ENCODE data around the gene ORAI3. TPM values are rescaled to one million over a fixed set of nuclear protein-coding genes. Genes with fewer than 3 reads are reported as not detected.

The ORAI3 gene
- total and polyA plus RNA-seq, 7 experiments from 2014 or later: 6.0 to 29.8 (median 17.8) TPM

GRCh38 chr16:30928390-30928789, 20.5 kb upstream of the ORAI3 start:
- intact Hi-C loops (cut with micrococcal nuclease): loop anchor here in 1 of 2 donors (10.0 kb wide), 1 partner anchor 554 kb away; the partner anchor contains the start of genes MYL11 and TBC1D10B
- Mint-ChIP-seq H3K27me3 (no peaks in the 10 kb centered on the region), H3K4me3 (no peak overlapping the region), H3K4me1 (peaks cover 0 to 22% (median 15%) of the 10 kb centered on the region in 7 donors), H3K9me3 (no peaks in the 10 kb centered on the region), H3K36me3 (peaks cover 0 to 7% (median 2%) of the 10 kb centered on the region in 5 donors), H3K27ac (no peak overlapping the region)
- POLR2A ChIA-PET: interaction anchor here (1.2 kb wide), 1 partner anchor 53 kb away, joined by 4 read pairs; no protein-coding TSS in a partner anchor
- Histone ChIP-seq H3K9me3 (ENCODE audit: control insufficient read depth in 2 of 3, low read length in 3 of 3) (no peaks in the 10 kb centered on the region), H3K27ac (ENCODE audit: low read depth, low read length) (no peak overlapping the region), H3K4me1 (ENCODE audit: control insufficient read depth in 2 of 2, insufficient read depth in 2 of 2, low read length in 2 of 2) (no peaks in the 10 kb centered on the region), H3K36me3 (ENCODE audit: control insufficient read depth in 2 of 3, insufficient read depth in 3 of 3, low read length in 3 of 3) (peaks cover 0 to 35% (median 0%) of the 10 kb centered on the region in 3 experiments), H3K27me3 (ENCODE audit: control insufficient read depth in 2 of 2, insufficient read depth in 2 of 2, low read length in 2 of 2) (no peaks in the 10 kb centered on the region), H3K4me3 (ENCODE audit: low read length) (no peak overlapping the region)
- DNase-seq (no peak), ATAC-seq (no peak)
- CTCF ChIA-PET: no interaction called here

GRCh38 chr16:30929167-30929566, 19.7 kb upstream of the ORAI3 start:
- H3K4me3 Mint-ChIP-seq: no peak overlapping the region
- POLR2A ChIA-PET: interaction anchor here (0.5 kb wide), 1 partner anchor 34 kb away, joined by 3 read pairs; no protein-coding TSS in a partner anchor
- intact Hi-C loops (cut with micrococcal nuclease): loop anchor here in 1 of 2 donors (10.0 kb wide), 1 partner anchor 554 kb away; the partner anchor contains the start of genes MYL11 and TBC1D10B
- Histone ChIP-seq H3K27me3 (ENCODE audit: control insufficient read depth in 2 of 2, insufficient read depth in 2 of 2, low read length in 2 of 2) (no peaks in the 10 kb centered on the region), H3K4me3 (ENCODE audit: low read length) (no peak overlapping the region), H3K36me3 (ENCODE audit: control insufficient read depth in 2 of 3, insufficient read depth in 3 of 3, low read length in 3 of 3) (peaks cover 0 to 35% (median 0%) of the 10 kb centered on the region in 3 experiments), H3K27ac (ENCODE audit: low read depth, low read length) (no peak overlapping the region), H3K4me1 (ENCODE audit: control insufficient read depth in 2 of 2, insufficient read depth in 2 of 2, low read length in 2 of 2) (no peaks in the 10 kb centered on the region), H3K9me3 (ENCODE audit: control insufficient read depth in 2 of 3, low read length in 3 of 3) (no peaks in the 10 kb centered on the region)
- no peaks in the 10 kb centered on the region for H3K9me3 Mint-ChIP-seq
- CTCF ChIA-PET: no interaction called here
- no peak overlapping the region for H3K27ac Mint-ChIP-seq
- H3K4me1 Mint-ChIP-seq: peaks cover 0 to 22% (median 15%) of the 10 kb centered on the region in 7 donors
- ATAC-seq (no peak), DNase-seq (no peak)
- peaks cover 0 to 7% (median 2%) of the 10 kb centered on the region in 5 donors for H3K36me3 Mint-ChIP-seq
- H3K27me3 Mint-ChIP-seq: no peaks in the 10 kb centered on the region

DNA sequence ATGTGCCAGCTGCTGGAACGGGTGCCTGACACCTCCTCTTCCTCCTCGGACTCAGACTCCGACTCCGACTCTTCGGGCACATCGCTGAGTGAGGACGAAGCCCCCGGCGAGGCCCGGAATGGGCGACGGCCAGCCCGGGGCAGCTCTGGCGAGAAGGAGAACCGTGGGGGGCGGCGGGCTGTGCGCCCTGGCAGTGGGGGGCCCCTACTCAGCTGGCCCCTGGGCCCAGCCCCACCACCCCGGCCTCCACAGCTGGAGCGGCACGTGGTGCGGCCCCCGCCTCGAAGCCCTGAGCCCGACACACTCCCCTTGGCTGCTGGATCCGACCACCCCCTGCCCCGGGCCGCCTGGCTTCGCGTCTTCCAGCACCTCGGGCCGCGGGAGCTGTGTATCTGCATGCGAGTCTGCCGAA, 18.7 kb upstream of the ORAI3 start:
- H3K4me3 Mint-ChIP-seq: no peak overlapping the region
- H3K9me3 ChIP-seq (ENCODE audit: control insufficient read depth in 2 of 3, low read length in 3 of 3): no peaks in the 10 kb centered on the region
- ChIA-PET POLR2A (interaction anchor here (1.2 kb wide), 1 partner anchor 56 kb away, joined by 3 read pairs; no protein-coding TSS in a partner anchor), CTCF (no interaction called here)
- no peak for ATAC-seq
- no peaks in the 10 kb centered on the region for H3K4me1 ChIP-seq (ENCODE audit: control insufficient read depth in 2 of 2, insufficient read depth in 2 of 2, low read length in 2 of 2)
- no peak overlapping the region for H3K27ac Mint-ChIP-seq
- DNase-seq: no peak
- H3K9me3 Mint-ChIP-seq: no peaks in the 10 kb centered on the region
- H3K36me3 ChIP-seq (ENCODE audit: control insufficient read depth in 2 of 3, insufficient read depth in 3 of 3, low read length in 3 of 3): peaks cover 0 to 35% (median 0%) of the 10 kb centered on the region in 3 experiments
- H3K27me3 Mint-ChIP-seq: no peaks in the 10 kb centered on the region
- H3K27ac ChIP-seq (ENCODE audit: low read depth, low read length): no peak overlapping the region
- intact Hi-C loops (cut with micrococcal nuclease): no loop called here
- H3K4me1 Mint-ChIP-seq: peaks cover 8 to 25% (median 16%) of the 10 kb centered on the region in 7 donors
- no peaks in the 10 kb centered on the region for H3K27me3 ChIP-seq (ENCODE audit: control insufficient read depth in 2 of 2, insufficient read depth in 2 of 2, low read length in 2 of 2)
- no peak overlapping the region for H3K4me3 ChIP-seq (ENCODE audit: low read length)
- peaks cover 0 to 9% (median 2%) of the 10 kb centered on the region in 5 donors for H3K36me3 Mint-ChIP-seq

GRCh38 chr16:30931068-30931650, 17.7 kb upstream of the ORAI3 start:
- H3K9me3 ChIP-seq (ENCODE audit: control insufficient read depth in 2 of 3, low read length in 3 of 3): no peaks in the 10 kb centered on the region
- no peak for ATAC-seq
- no peaks in the 10 kb centered on the region for H3K27me3 Mint-ChIP-seq
- H3K9me3 Mint-ChIP-seq: no peaks in the 10 kb centered on the region
- intact Hi-C loops (cut with micrococcal nuclease): no loop called here
- DNase-seq: no peak
- H3K36me3 ChIP-seq (ENCODE audit: control insufficient read depth in 2 of 3, insufficient read depth in 3 of 3, low read length in 3 of 3): peaks cover 0 to 35% (median 0%) of the 10 kb centered on the region in 3 experiments
- no peak overlapping the region for H3K4me3 Mint-ChIP-seq
- H3K27me3 ChIP-seq (ENCODE audit: control insufficient read depth in 2 of 2, insufficient read depth in 2 of 2, low read length in 2 of 2): no peaks in the 10 kb centered on the region
- H3K4me3 ChIP-seq (ENCODE audit: low read length): no peak overlapping the region
- H3K36me3 Mint-ChIP-seq: peaks cover 0 to 11% (median 2%) of the 10 kb centered on the region in 5 donors
- ChIA-PET CTCF (interaction anchor here (0.8 kb wide), 1 partner anchor 13 kb away, joined by 3 read pairs; no protein-coding TSS in a partner anchor), POLR2A (no interaction called here)
- H3K4me1 ChIP-seq (ENCODE audit: control insufficient read depth in 2 of 2, insufficient read depth in 2 of 2, low read length in 2 of 2): no peaks in the 10 kb centered on the region
- no peak overlapping the region for H3K27ac ChIP-seq (ENCODE audit: low read depth, low read length)
- H3K27ac Mint-ChIP-seq: no peak overlapping the region
- H3K4me1 Mint-ChIP-seq: peaks cover 10 to 25% (median 15%) of the 10 kb centered on the region in 7 donors

DNA sequence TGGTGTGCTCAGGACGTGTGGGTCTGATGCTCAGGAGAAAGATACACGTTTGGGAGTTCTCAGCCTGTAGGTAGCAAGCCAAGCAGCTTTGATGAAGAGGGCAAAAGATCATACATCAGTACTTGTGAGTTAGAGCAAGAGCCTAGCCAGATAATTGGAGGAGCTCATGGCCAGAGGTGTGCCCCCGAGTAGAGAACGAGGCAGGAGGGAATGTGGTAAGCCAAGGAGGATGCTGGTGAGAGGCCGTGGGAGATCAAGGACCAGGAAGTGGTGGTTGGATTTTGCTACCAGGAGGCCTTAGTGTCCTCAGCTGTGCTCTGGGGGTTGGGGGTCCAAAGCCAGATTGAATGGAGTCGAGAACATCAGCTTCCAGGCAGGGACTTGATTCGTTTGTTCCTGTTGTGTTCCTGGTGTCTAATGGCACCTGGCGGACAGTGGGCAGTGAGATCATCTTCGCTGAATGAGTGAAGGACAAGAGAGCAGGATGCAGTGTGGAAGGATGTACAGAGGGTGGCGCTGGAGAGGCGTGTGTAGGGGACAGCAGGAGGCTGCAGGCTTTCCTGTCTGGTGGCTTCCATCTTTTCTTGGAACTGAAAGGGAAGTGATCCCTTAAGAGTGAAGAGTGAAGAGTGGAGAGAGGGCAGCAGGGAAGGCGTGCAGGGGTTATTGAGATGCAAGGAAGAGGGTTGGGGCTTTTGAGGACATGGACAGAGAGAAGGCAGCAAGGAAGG, 13.9 kb upstream of the ORAI3 start:
- Histone ChIP-seq H3K27ac (ENCODE audit: low read depth, low read length) (no peak overlapping the region), H3K4me1 (ENCODE audit: control insufficient read depth in 2 of 2, insufficient read depth in 2 of 2, low read length in 2 of 2) (no peaks in the 10 kb centered on the region), H3K4me3 (ENCODE audit: low read length) (no peak overlapping the region), H3K27me3 (ENCODE audit: control insufficient read depth in 2 of 2, insufficient read depth in 2 of 2, low read length in 2 of 2) (no peaks in the 10 kb centered on the region), H3K36me3 (ENCODE audit: control insufficient read depth in 2 of 3, insufficient read depth in 3 of 3, low read length in 3 of 3) (peaks cover 0 to 22% (median 0%) of the 10 kb centered on the region in 3 experiments), H3K9me3 (ENCODE audit: control insufficient read depth in 2 of 3, low read length in 3 of 3) (no peaks in the 10 kb centered on the region)
- Mint-ChIP-seq H3K4me1 (peaks cover 9 to 25% (median 15%) of the 10 kb centered on the region in 7 donors), H3K9me3 (no peaks in the 10 kb centered on the region), H3K27me3 (no peaks in the 10 kb centered on the region), H3K27ac (peak overlapping the region in 8 of 9 donors; percentile 27 to 87 (median 45)), H3K4me3 (peak overlapping the region in 1 of 10 donors; percentile 5), H3K36me3 (peaks cover 0 to 11% (median 2%) of the 10 kb centered on the region in 5 donors)
- DNase-seq (no peak), ATAC-seq (peak; percentile 72)
- CTCF ChIA-PET: interaction anchor here (1.2 to 1.7 kb wide), 2 partner anchors 9 to 12 kb away, joined by 3 to 4 read pairs; no protein-coding TSS in a partner anchor
- POLR2A ChIA-PET: interaction anchor here (0.5 to 1.1 kb wide), 2 partner anchors 17 to 246 kb away, joined by 3 read pairs; no protein-coding TSS in a partner anchor
- intact Hi-C loops (cut with micrococcal nuclease): no loop called here

DNA sequence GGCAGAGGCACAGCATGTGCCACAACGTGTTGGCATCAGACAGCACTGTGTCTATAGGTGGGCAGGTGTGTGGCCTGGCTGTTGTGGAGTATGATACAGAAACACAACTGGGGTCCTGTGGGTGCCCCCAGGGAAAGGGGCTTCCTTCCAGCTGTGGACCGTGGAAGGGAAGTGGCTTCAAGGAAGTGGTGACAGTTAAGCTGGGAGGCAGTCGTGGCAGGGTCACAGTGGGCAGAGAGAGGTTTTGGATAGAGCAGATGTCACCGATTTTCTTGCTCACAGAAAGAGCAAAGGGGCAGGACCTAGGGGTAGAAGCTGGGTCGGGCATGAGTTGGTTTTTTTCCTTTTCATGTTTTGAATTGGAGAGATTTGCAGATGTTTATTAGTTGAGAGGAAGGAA, 11.2 kb upstream of the ORAI3 start:
- no peaks in the 10 kb centered on the region for H3K27me3 Mint-ChIP-seq
- H3K4me1 Mint-ChIP-seq: peaks cover 15 to 39% (median 19%) of the 10 kb centered on the region in 7 donors
- Histone ChIP-seq H3K4me1 (ENCODE audit: control insufficient read depth in 2 of 2, insufficient read depth in 2 of 2, low read length in 2 of 2) (peaks cover 5 to 8% of the 10 kb centered on the region in 2 donors), H3K9me3 (ENCODE audit: control insufficient read depth in 2 of 3, low read length in 3 of 3) (no peaks in the 10 kb centered on the region), H3K4me3 (ENCODE audit: low read length) (no peak overlapping the region), H3K27ac (ENCODE audit: low read depth, low read length) (no peak overlapping the region), H3K36me3 (ENCODE audit: control insufficient read depth in 2 of 3, insufficient read depth in 3 of 3, low read length in 3 of 3) (peaks cover 0 to under 1% (median 0%) of the 10 kb centered on the region in 3 experiments), H3K27me3 (ENCODE audit: control insufficient read depth in 2 of 2, insufficient read depth in 2 of 2, low read length in 2 of 2) (no peaks in the 10 kb centered on the region)
- intact Hi-C loops (cut with micrococcal nuclease): no loop called here
- DNase-seq: no peak
- peak overlapping the region in 5 of 9 donors; percentile 11 to 84 (median 68) for H3K27ac Mint-ChIP-seq
- H3K9me3 Mint-ChIP-seq: no peaks in the 10 kb centered on the region
- ChIA-PET POLR2A (interaction anchor here (0.9 kb wide), 1 partner anchor 124 kb away, joined by 3 read pairs; no protein-coding TSS in a partner anchor), CTCF (no interaction called here)
- H3K4me3 Mint-ChIP-seq: no peak overlapping the region
- ATAC-seq: no peak
- H3K36me3 Mint-ChIP-seq: peaks cover 0 to 5% (median under 1%) of the 10 kb centered on the region in 5 donors
